ENCODE data around the gene PCBP3.
A peak's percentile ranks its signal among the peaks of the same experiment; 100 is the strongest.
"Not testable (repeated sequence)": the region's sequence is repeated elsewhere in the genome, so short reads cannot be mapped to it uniquely, and the experiment has no call there.

Gene PCBP3

GRCh38 chr21:45661913-45662622, 18.5 kb downstream of the PCBP3 start:
- not testable (repeated sequence) for H3K27me3 Mint-ChIP-seq (ENCODE audit: low read depth); H3K4me3 Mint-ChIP-seq; H3K27ac Mint-ChIP-seq
- peaks cover 18% of the 10 kb centered on the region for H3K9me3 Mint-ChIP-seq
- peaks cover 10% of the 10 kb centered on the region for H3K4me1 Mint-ChIP-seq (ENCODE audit: low read depth)
- H3K36me3 Mint-ChIP-seq (ENCODE audit: low read depth): peaks cover 20% of the 10 kb centered on the region

- Mint-ChIP-seq H3K4me1 (ENCODE audit: low read depth) (peaks cover 10% of the 10 kb centered on the region), H3K36me3 (ENCODE audit: low read depth) (peaks cover 22% of the 10 kb centered on the region), H3K9me3 (peaks cover 25% of the 10 kb centered on the region)
- H3K27ac Mint-ChIP-seq; H3K4me3 Mint-ChIP-seq; H3K27me3 Mint-ChIP-seq (ENCODE audit: low read depth): not testable (repeated sequence)
These were observed 19.2 kb downstream of the PCBP3 start for GRCh38 chr21:45662623-45663245.

GRCh38 chr21:45669382-45669781, 25.9 kb downstream of the PCBP3 start:
- no peaks in the 10 kb centered on the region for H3K27me3 Mint-ChIP-seq (ENCODE audit: low read depth)
- H3K4me1 Mint-ChIP-seq (ENCODE audit: low read depth): peaks cover 3% of the 10 kb centered on the region
- H3K27ac Mint-ChIP-seq: no peak overlapping the region
- peaks cover 32% of the 10 kb centered on the region for H3K36me3 Mint-ChIP-seq (ENCODE audit: low read depth)
- no peak overlapping the region for H3K4me3 Mint-ChIP-seq
- H3K9me3 Mint-ChIP-seq: peaks cover 27% of the 10 kb centered on the region

- H3K36me3 Mint-ChIP-seq (ENCODE audit: low read depth): peaks cover 32% of the 10 kb centered on the region
- H3K4me1 Mint-ChIP-seq (ENCODE audit: low read depth): peaks cover 3% of the 10 kb centered on the region
- no peaks in the 10 kb centered on the region for H3K27me3 Mint-ChIP-seq (ENCODE audit: low read depth)
- peaks cover 21% of the 10 kb centered on the region for H3K9me3 Mint-ChIP-seq
- H3K4me3 Mint-ChIP-seq: no peak overlapping the region
- no peak overlapping the region for H3K27ac Mint-ChIP-seq
These were observed 27.2 kb downstream of the PCBP3 start for GRCh38 chr21:45670731-45671130.

GRCh38 chr21:45678790-45679189, 35.3 kb downstream of the PCBP3 start:
- peaks cover 11% of the 10 kb centered on the region for H3K9me3 Mint-ChIP-seq
- H3K4me3 Mint-ChIP-seq: not testable (repeated sequence)

GRCh38 chr21:45680215-45680614, 36.7 kb downstream of the PCBP3 start:
- Mint-ChIP-seq H3K36me3 (ENCODE audit: low read depth) (peaks cover 15% of the 10 kb centered on the region), H3K9me3 (peaks cover 14% of the 10 kb centered on the region), H3K4me3 (no peak overlapping the region), H3K27ac (no peak overlapping the region), H3K4me1 (ENCODE audit: low read depth) (no peaks in the 10 kb centered on the region), H3K27me3 (ENCODE audit: low read depth) (no peaks in the 10 kb centered on the region)

More at GRCh38 chr21:45678790-45679189, 35.3 kb downstream of the PCBP3 start:
- H3K27ac Mint-ChIP-seq; H3K27me3 Mint-ChIP-seq (ENCODE audit: low read depth); H3K4me1 Mint-ChIP-seq (ENCODE audit: low read depth): not testable (repeated sequence)
- peaks cover 16% of the 10 kb centered on the region for H3K36me3 Mint-ChIP-seq (ENCODE audit: low read depth)

- H3K27ac Mint-ChIP-seq: no peak overlapping the region
- H3K36me3 Mint-ChIP-seq (ENCODE audit: low read depth): peaks cover 10% of the 10 kb centered on the region
- H3K4me3 Mint-ChIP-seq: no peak overlapping the region
- H3K27me3 Mint-ChIP-seq (ENCODE audit: low read depth): no peaks in the 10 kb centered on the region
- peaks cover 10% of the 10 kb centered on the region for H3K9me3 Mint-ChIP-seq
- H3K4me1 Mint-ChIP-seq (ENCODE audit: low read depth): peaks cover 16% of the 10 kb centered on the region
These were observed 51.6 kb downstream of the PCBP3 start for GRCh38 chr21:45695086-45695485.

- Mint-ChIP-seq H3K36me3 (ENCODE audit: low read depth) (peaks cover 10% of the 10 kb centered on the region), H3K4me1 (ENCODE audit: low read depth) (peaks cover 23% of the 10 kb centered on the region), H3K27ac (no peak overlapping the region), H3K27me3 (ENCODE audit: low read depth) (no peaks in the 10 kb centered on the region), H3K4me3 (no peak overlapping the region), H3K9me3 (peaks cover 10% of the 10 kb centered on the region)
These were observed 55.1 kb downstream of the PCBP3 start for GRCh38 chr21:45698493-45699184.

GRCh38 chr21:45699251-45699942, 55.9 kb downstream of the PCBP3 start:
- peaks cover 23% of the 10 kb centered on the region for H3K4me1 Mint-ChIP-seq (ENCODE audit: low read depth)
- H3K27me3 Mint-ChIP-seq (ENCODE audit: low read depth): no peaks in the 10 kb centered on the region
- H3K27ac Mint-ChIP-seq: peak overlapping the region; percentile 86
- H3K36me3 Mint-ChIP-seq (ENCODE audit: low read depth): peaks cover 10% of the 10 kb centered on the region
- H3K9me3 Mint-ChIP-seq: peaks cover 10% of the 10 kb centered on the region
- peak overlapping the region; percentile 28 for H3K4me3 Mint-ChIP-seq

GRCh38 chr21:45699966-45700365, 56.4 kb downstream of the PCBP3 start:
- H3K9me3 Mint-ChIP-seq: peaks cover 10% of the 10 kb centered on the region
- H3K36me3 Mint-ChIP-seq (ENCODE audit: low read depth): peaks cover 10% of the 10 kb centered on the region
- H3K27ac Mint-ChIP-seq: peak overlapping the region; percentile 86
- peaks cover 23% of the 10 kb centered on the region for H3K4me1 Mint-ChIP-seq (ENCODE audit: low read depth)
- H3K4me3 Mint-ChIP-seq: no peak overlapping the region
- no peaks in the 10 kb centered on the region for H3K27me3 Mint-ChIP-seq (ENCODE audit: low read depth)

- Mint-ChIP-seq H3K27ac (no peak overlapping the region), H3K4me3 (no peak overlapping the region)
These were observed 56.9 kb downstream of the PCBP3 start for GRCh38 chr21:45700461-45700860.

GRCh38 chr21:45704311-45705108, 61.0 kb downstream of the PCBP3 start:
- H3K9me3 Mint-ChIP-seq: peaks cover 5% of the 10 kb centered on the region
- H3K27me3 Mint-ChIP-seq (ENCODE audit: low read depth): no peaks in the 10 kb centered on the region
- H3K27ac Mint-ChIP-seq: no peak overlapping the region
- no peak overlapping the region for H3K4me3 Mint-ChIP-seq
- peaks cover 4% of the 10 kb centered on the region for H3K36me3 Mint-ChIP-seq (ENCODE audit: low read depth)
- peaks cover 11% of the 10 kb centered on the region for H3K4me1 Mint-ChIP-seq (ENCODE audit: low read depth)

More at GRCh38 chr21:45700461-45700860, 56.9 kb downstream of the PCBP3 start:
- H3K36me3 Mint-ChIP-seq (ENCODE audit: low read depth): peaks cover 10% of the 10 kb centered on the region
- peaks cover 23% of the 10 kb centered on the region for H3K4me1 Mint-ChIP-seq (ENCODE audit: low read depth)
- H3K27me3 Mint-ChIP-seq (ENCODE audit: low read depth): no peaks in the 10 kb centered on the region
- peaks cover 10% of the 10 kb centered on the region for H3K9me3 Mint-ChIP-seq

- H3K9me3 Mint-ChIP-seq: peaks cover 8% of the 10 kb centered on the region
- no peak overlapping the region for H3K4me3 Mint-ChIP-seq
- H3K36me3 Mint-ChIP-seq (ENCODE audit: low read depth): peaks cover under 1% of the 10 kb centered on the region
- H3K27me3 Mint-ChIP-seq (ENCODE audit: low read depth): no peaks in the 10 kb centered on the region
- no peak overlapping the region for H3K27ac Mint-ChIP-seq
- H3K4me1 Mint-ChIP-seq (ENCODE audit: low read depth): peaks cover 2% of the 10 kb centered on the region
These were observed 62.8 kb downstream of the PCBP3 start for GRCh38 chr21:45706299-45706698.

GRCh38 chr21:45709173-45709572, 65.6 kb downstream of the PCBP3 start:
- no peak overlapping the region for H3K27ac Mint-ChIP-seq
- peaks cover 7% of the 10 kb centered on the region for H3K36me3 Mint-ChIP-seq (ENCODE audit: low read depth)
- peaks cover 2% of the 10 kb centered on the region for H3K4me1 Mint-ChIP-seq (ENCODE audit: low read depth)
- no peaks in the 10 kb centered on the region for H3K27me3 Mint-ChIP-seq (ENCODE audit: low read depth)
- H3K4me3 Mint-ChIP-seq: no peak overlapping the region
- peaks cover 17% of the 10 kb centered on the region for H3K9me3 Mint-ChIP-seq
